ENCODE measurements around the gene FBXO17. TPM values are rescaled to one million over a fixed set of nuclear protein-coding genes. Genes with fewer than 3 reads are reported as not detected.

FBXO17 gene
- total RNA-seq, 1 donor from 2014 or later, result 24.1 TPM

GRCh38 chr19:38921420-38922274, 53.9 kb downstream of the FBXO17 start:
- no peak overlapping the region for H3K27ac Mint-ChIP-seq
- TF ChIP-seq CTCF (IDR thresholded peaks at IDR 0.05; ENCODE audit: unreplicated experiment), result no peak
- peaks cover 14% of the 10 kb centered on the region for H3K36me3 Mint-ChIP-seq (ENCODE audit: insufficient read depth)
- H3K4me1 Mint-ChIP-seq (ENCODE audit: low read depth), result no peaks in the 10 kb centered on the region
- no peak overlapping the region for H3K4me3 Mint-ChIP-seq (ENCODE audit: low read depth)
- H3K9me3 Mint-ChIP-seq (ENCODE audit: low read depth), result no peaks in the 10 kb centered on the region
- H3K27me3 Mint-ChIP-seq, result no peaks in the 10 kb centered on the region
- DNase-seq (ENCODE audit: low spot score, unreplicated experiment), result no peak

- Mint-ChIP-seq H3K4me3 (ENCODE audit: low read depth) (no peak overlapping the region), H3K27ac (no peak overlapping the region), H3K9me3 (ENCODE audit: low read depth) (no peaks in the 10 kb centered on the region)
Observed at GRCh38 chr19:38920602-38921419, 54.7 kb downstream of the FBXO17 start.

GRCh38 chr19:38919837-38920601, 55.5 kb downstream of the FBXO17 start:
- no peak for DNase-seq (ENCODE audit: low spot score, unreplicated experiment)
- Mint-ChIP-seq H3K36me3 (ENCODE audit: insufficient read depth) (peaks cover 13% of the 10 kb centered on the region), H3K27ac (no peak overlapping the region), H3K4me1 (ENCODE audit: low read depth) (no peaks in the 10 kb centered on the region), H3K4me3 (ENCODE audit: low read depth) (no peak overlapping the region), H3K9me3 (ENCODE audit: low read depth) (no peaks in the 10 kb centered on the region), H3K27me3 (no peaks in the 10 kb centered on the region)
- TF ChIP-seq CTCF (IDR thresholded peaks at IDR 0.05; ENCODE audit: unreplicated experiment), result no peak

More at GRCh38 chr19:38920602-38921419, 54.7 kb downstream of the FBXO17 start:
- Mint-ChIP-seq H3K4me1 (ENCODE audit: low read depth) (no peaks in the 10 kb centered on the region), H3K36me3 (ENCODE audit: insufficient read depth) (peaks cover 14% of the 10 kb centered on the region), H3K27me3 (no peaks in the 10 kb centered on the region)
- TF ChIP-seq CTCF (IDR thresholded peaks at IDR 0.05; ENCODE audit: unreplicated experiment), result no peak
- no peak for DNase-seq (ENCODE audit: low spot score, unreplicated experiment)

- H3K27me3 Mint-ChIP-seq, result no peaks in the 10 kb centered on the region
- peaks cover 10% of the 10 kb centered on the region for H3K36me3 Mint-ChIP-seq (ENCODE audit: insufficient read depth)
- H3K4me1 Mint-ChIP-seq (ENCODE audit: low read depth), result no peaks in the 10 kb centered on the region
- no peaks in the 10 kb centered on the region for H3K9me3 Mint-ChIP-seq (ENCODE audit: low read depth)
- H3K4me3 Mint-ChIP-seq (ENCODE audit: low read depth), result no peak overlapping the region
- no peak for TF ChIP-seq CTCF (IDR thresholded peaks at IDR 0.05; ENCODE audit: unreplicated experiment)
- no peak overlapping the region for H3K27ac Mint-ChIP-seq
- no peak for DNase-seq (ENCODE audit: low spot score, unreplicated experiment)
Observed at GRCh38 chr19:38918526-38918925, 57.0 kb downstream of the FBXO17 start.
